ENCODE data around the gene MVP.

Gene MVP

DNA sequence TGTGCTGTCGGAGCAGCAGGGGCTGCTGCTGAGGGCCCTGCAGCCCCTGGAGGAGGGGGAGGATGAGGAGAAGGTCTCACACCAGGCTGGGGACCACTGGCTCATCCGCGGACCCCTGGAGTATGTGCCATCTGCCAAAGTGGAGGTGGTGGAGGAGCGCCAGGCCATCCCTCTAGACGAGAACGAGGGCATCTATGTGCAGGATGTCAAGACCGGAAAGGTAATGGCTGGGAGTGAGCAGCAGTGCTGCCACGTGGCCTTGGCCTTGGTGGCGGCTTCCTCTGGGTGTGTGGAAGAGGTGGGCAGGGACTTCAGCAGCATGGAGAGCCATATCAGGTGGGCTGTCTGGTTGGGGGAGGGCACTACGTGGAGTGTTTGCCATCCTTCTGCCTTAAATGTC is 20.0 kb downstream of the MVP start:
- no peak for DNase-seq (ENCODE audit: low read depth)
- H3K4me3 ChIP-seq (ENCODE audit: low read length): no peak overlapping the region
- TF ChIP-seq, protein P1, sequence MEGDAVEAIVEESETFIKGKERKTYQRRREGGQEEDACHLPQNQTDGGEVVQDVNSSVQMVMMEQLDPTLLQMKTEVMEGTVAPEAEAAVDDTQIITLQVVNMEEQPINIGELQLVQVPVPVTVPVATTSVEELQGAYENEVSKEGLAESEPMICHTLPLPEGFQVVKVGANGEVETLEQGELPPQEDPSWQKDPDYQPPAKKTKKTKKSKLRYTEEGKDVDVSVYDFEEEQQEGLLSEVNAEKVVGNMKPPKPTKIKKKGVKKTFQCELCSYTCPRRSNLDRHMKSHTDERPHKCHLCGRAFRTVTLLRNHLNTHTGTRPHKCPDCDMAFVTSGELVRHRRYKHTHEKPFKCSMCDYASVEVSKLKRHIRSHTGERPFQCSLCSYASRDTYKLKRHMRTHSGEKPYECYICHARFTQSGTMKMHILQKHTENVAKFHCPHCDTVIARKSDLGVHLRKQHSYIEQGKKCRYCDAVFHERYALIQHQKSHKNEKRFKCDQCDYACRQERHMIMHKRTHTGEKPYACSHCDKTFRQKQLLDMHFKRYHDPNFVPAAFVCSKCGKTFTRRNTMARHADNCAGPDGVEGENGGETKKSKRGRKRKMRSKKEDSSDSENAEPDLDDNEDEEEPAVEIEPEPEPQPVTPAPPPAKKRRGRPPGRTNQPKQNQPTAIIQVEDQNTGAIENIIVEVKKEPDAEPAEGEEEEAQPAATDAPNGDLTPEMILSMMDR (conservative IDR thresholded peaks at IDR 0.05; ENCODE audit: low read length): no peak

DNA sequence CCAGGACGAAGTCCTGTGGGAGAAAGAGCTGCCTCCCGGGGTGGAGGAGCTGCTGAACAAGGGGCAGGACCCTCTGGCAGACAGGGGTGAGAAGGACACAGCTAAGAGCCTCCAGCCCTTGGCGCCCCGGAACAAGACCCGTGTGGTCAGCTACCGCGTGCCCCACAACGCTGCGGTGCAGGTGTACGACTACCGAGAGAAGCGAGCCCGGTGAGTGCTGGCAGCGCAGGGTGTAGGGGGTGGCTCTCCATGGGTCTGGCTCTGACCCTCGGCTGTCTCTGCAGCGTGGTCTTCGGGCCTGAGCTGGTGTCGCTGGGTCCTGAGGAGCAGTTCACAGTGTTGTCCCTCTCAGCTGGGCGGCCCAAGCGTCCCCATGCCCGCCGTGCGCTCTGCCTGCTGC is 21.4 kb downstream of the MVP start:
- DNase-seq (ENCODE audit: low read depth): no peak
- TF ChIP-seq, protein P1 (conservative IDR thresholded peaks at IDR 0.05; ENCODE audit: low read length): no peak
- H3K4me3 ChIP-seq (ENCODE audit: low read length): no peak overlapping the region

DNA sequence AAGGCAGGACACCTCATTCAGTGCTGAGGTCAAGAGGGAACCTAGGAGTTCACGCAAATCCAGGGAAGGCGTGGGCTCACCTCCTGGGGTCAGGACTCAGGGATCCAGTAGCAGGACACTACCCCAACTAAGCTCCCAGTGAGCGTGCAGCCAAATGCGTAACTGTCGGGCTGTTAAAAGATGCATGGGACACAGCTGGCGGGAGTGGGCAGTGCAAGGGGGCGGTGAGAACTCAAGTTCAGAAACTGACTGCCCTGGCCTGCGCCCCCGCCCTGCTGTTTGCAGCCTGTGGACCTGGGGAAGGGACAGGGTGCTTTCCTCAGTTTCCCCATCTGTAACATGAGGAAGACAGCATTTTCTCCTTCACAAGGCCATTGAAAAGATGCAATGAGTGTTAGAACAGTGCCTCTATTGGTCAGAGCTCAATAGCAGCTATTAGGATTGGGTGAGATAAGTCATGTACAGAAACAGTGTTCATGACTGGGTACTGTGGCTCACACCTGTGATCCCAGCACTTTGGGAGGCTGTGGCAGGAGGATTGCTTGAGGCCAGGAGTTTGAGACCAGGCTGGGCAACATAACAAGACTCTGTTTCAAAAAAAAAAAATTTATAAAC is 22.6 kb downstream of the MVP start:
- DNase-seq (ENCODE audit: low read depth): no peak
- no peak overlapping the region for H3K4me3 ChIP-seq (ENCODE audit: low read length)
- TF ChIP-seq, protein P1 (conservative IDR thresholded peaks at IDR 0.05; ENCODE audit: low read length): no peak

DNA sequence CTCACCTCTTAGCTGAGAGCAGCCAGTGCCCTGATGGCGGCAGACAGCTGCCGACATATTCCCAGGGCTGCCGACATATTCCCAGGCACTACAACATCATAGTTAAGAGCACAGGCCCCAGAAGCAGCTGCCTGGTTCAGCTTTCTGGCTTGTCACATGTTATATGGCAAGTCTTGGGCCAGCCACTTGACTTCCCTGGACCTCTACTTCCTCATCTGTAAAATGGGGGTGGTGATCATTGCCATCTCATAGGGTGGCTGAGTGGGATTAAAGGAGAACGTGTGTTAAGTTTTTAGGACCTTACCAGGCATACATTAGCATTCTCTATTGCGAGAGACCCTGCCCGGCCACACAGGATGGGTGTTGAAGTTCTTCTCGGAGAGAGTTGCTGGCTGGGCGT is 23.7 kb downstream of the MVP start:
- DNase-seq (ENCODE audit: low read depth): no peak
- TF ChIP-seq, protein P1 (conservative IDR thresholded peaks at IDR 0.05; ENCODE audit: low read length): no peak
- no peak overlapping the region for H3K4me3 ChIP-seq (ENCODE audit: low read length)

DNA sequence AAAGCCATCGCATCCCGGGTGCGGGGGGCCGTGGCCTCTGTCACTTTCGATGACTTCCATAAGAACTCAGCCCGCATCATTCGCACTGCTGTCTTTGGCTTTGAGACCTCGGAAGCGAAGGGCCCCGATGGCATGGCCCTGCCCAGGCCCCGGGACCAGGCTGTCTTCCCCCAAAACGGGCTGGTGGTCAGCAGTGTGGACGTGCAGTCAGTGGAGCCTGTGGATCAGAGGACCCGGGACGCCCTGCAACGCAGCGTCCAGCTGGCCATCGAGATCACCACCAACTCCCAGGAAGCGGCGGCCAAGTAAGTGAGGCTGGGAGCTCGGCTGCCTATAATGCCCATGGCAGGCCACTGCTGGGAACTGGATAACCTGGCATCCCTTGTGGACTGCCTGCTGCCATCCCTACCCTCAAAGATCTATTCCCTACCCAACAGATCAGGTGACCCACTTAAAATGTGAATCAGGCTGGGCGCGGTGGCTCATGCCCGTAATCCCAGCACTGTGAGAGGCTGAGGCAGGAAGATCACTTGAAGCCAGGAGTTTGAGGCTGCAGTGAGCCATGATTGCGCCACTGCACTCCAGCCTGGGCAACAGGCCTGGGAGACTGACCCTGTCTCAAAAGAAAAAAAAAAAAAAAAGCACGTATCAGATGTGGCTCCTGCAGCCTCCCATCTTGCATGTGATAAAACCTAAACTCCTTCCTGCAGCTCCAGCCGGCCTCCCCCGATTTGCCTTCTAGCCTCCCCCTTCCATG is 24.5 kb downstream of the MVP start:
- TF ChIP-seq, protein P1 (conservative IDR thresholded peaks at IDR 0.05; ENCODE audit: low read length): no peak
- DNase-seq (ENCODE audit: low read depth): peak; percentile 33
- H3K4me3 ChIP-seq (ENCODE audit: low read length): no peak overlapping the region

DNA sequence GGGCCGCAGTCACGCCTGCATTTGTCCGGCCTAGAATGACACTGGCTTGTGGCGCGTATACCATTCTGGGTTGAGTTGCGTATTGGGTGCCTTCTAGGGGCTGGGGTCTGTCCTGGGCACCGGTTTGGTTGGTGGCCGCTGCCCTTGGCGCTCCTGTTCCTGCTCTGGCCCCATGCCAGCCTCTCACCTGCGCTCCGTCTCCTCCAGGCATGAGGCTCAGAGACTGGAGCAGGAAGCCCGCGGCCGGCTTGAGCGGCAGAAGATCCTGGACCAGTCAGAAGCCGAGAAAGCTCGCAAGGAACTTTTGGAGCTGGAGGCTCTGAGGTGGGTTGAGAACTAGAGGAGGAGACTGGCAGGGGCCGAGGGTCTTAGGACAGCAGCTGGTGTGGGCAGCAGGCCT is 25.4 kb downstream of the MVP start:
- DNase-seq (ENCODE audit: low read depth): no peak
- TF ChIP-seq, protein P1 (conservative IDR thresholded peaks at IDR 0.05; ENCODE audit: low read length): no peak
- H3K4me3 ChIP-seq (ENCODE audit: low read length): no peak overlapping the region

Measured in AG10803 (cell line).